22Rv1 (cell line): ENCODE data around the gene ZNF579.

ENCODE experiments used
- CTCF ChIP-seq: fragments of 450-650 bp; IDR thresholded peaks from 2 replicates; pipeline ENCODE4 v1.5.1; 2017; ENCODE audit warnings: mild to moderate bottlenecking
- ZFX ChIP-seq: fragments of 450-650 bp; IDR thresholded peaks from 2 replicates; pipeline ENCODE4 v1.6.1; 2017; ENCODE audit warnings: antibody characterized with exemption, borderline replicate concordance

GRCh38 chr19:55586976-55587668, 6.5 kb upstream of the ZNF579 start:
- no peak for TF ChIP-seq CTCF
- no peak for TF ChIP-seq ZFX
